Activated effector memory CD4-positive, alpha-beta T cell treated with anti-CD3 and anti-CD28 coated beads, Interleukin-2, amount 50 U/mL, for 16 hours (primary cell): ENCODE results near the gene TOB2.

Experiments
- DNase-seq: peaks from one replicate; pipeline ENCODE4 v3.0.0-alpha.2; 2020

The TOB2 gene, protein sequence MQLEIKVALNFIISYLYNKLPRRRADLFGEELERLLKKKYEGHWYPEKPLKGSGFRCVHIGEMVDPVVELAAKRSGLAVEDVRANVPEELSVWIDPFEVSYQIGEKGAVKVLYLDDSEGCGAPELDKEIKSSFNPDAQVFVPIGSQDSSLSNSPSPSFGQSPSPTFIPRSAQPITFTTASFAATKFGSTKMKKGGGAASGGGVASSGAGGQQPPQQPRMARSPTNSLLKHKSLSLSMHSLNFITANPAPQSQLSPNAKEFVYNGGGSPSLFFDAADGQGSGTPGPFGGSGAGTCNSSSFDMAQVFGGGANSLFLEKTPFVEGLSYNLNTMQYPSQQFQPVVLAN

DNA sequence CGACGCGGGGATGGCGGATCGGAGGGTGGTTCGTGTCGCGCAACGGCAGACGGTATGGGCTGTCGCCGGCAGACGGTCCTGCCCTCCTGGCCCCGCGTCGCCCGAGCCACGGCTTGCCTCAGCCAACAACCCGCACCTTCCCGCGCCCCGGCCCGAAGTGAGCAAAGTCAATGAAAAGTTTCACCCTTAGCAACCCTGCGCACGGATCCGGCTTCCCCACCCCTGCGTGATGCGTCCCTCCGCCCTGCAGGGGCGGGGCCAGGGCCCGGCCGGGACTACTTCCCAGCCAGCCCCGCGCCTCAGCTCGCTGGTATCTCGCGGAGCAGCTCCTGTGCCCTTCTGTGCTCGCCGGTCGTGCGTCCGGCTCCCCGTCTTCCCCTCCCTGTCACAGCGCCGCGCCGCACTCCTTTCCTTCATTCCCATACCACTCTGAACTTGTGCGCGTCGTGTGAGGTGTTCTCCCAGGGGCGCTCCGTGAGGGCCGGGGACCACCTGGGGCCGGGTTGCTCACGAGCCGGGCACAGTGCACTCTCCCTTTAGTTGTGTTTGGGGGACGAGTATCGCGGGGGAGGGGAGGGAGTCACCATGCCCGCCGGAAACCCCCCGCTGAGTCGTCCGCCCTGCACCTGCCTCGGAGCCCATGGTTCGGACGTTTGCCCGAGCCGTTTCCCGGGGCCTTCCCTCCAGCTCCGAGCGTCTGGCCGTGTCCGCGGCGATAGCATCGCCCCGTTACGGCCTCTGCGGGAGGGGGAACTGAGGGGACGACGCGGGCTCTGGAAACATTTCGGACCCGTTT, at the start of gene TOB2:
Gene TOB2, minus strand, starts transcription at position 163 of the 796 bp plus-strand sequence. CDS start 9,456 bp downstream, outside the sequence.
- DNase-seq, result peak; percentile 98

GRCh38 chr22:41491374-41492100, 44.9 kb upstream of the TOB2 start:
- DNase-seq, result no peak

GRCh38 chr22:41488596-41489385, 42.2 kb upstream of the TOB2 start:
- no peak for DNase-seq

- no peak for DNase-seq
These were observed 41.5 kb upstream of the TOB2 start for GRCh38 chr22:41488076-41488475.

DNA sequence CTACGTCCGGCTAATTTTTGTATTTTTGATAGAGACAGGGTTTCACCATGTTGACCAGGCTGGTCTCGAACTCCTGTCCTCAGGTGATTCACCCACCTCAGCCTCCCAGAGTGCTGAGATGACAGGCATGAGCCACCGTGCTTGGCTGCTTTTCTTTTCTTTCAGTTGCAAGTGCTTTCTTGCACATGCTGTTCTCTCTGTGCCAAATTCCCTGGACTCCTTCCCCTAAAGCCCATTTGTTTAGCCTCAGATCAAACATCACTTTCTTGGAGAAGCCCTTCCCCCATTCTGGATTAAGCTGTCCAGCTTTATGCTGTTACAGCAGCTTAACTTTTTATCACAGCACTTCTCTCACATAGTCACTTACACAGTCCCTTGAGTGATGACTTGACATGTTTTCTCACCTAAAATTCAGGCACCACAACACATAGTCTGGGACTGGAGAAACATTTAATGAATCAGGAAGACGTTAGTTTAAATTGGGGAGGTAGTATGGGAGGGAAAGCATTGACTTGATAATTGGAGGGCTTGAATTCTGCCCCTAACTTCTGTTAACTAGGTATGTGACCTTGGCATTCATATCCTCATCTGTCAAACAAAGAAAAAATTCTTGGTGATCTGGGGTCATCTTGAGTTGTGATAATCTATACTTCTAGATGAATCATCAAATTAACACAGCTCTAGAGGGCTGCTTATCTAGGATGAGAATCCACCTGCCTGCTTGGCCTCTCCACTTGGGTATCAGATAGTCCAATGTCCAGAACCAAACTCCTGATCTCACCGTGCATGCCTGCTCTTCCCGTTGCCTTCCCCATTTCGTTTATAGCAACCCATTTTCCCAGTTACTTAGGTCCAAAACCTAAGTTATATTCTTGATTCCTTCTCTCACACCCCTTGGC, 40.7 kb upstream of the TOB2 start:
- no peak for DNase-seq

DNA sequence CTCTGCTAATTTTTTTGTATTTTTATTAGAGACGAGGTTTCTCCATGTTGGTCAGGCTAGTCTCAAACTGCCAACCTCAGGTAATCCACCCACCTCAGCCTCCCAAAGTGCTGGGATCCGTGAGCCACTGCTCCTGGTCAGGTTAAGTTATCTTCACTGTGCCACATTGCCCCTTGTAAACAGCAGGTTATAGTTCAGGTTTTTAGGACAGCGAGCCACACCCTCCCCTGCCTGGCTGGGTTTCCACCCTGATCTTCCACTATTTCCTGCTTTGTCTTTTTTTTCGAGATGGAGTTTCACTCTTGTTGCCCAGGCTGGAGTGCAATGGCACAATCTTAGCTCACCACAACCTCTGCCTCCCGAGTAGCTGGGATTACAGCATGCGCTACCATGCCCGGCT, 38.4 kb upstream of the TOB2 start:
- no peak for DNase-seq

DNA sequence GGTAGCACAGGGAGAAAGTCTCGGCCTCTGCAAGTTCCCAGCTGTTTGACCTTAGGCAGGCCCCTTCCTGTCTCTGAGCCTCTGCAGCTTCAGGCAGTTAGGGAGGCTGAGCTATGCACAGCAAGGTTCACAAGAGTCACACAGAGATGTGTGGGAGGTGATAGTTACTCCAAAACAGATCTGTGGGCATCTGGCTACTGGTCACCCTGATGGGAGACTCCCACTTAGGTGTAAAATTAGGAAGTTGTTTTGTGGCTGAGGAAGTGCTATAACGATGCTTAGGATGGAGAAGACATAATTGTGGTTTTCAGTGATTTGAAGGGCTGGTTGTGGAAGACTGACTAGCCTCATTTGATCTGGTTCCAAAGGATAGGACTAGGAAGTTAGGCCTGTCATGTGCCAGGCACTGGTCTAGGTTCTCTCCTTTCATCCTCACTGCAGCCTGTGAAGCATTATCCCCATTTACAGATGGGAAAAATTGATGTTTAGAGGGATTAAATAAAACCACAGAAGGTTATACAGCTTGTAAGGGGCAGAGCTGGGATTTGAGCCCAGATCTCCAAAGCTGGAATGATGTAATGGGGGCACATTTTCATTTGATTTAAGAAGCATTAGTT, 35.8 kb upstream of the TOB2 start:
- DNase-seq, result no peak

- DNase-seq, result no peak
These were observed 35.3 kb upstream of the TOB2 start for GRCh38 chr22:41481925-41482318.

- DNase-seq, result no peak
These were observed 34.7 kb upstream of the TOB2 start for GRCh38 chr22:41481131-41481830.

DNA sequence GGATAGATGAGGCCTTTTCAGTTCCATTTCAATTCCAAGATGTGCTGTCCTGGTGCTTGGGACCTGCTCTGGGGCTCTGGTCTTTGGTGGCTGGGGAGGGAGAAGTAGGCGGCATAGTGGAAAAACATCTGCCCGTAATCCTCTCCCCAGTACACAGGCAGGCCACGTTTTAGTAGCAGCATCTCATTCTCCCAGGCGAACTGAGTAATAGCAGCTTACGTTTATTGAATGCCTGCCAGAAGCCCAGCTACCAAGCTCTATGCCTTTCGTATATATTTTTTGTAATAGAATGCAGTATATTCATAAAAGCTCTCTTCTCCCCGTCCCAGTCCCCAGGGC, 33.8 kb upstream of the TOB2 start:
- DNase-seq, result no peak

DNA sequence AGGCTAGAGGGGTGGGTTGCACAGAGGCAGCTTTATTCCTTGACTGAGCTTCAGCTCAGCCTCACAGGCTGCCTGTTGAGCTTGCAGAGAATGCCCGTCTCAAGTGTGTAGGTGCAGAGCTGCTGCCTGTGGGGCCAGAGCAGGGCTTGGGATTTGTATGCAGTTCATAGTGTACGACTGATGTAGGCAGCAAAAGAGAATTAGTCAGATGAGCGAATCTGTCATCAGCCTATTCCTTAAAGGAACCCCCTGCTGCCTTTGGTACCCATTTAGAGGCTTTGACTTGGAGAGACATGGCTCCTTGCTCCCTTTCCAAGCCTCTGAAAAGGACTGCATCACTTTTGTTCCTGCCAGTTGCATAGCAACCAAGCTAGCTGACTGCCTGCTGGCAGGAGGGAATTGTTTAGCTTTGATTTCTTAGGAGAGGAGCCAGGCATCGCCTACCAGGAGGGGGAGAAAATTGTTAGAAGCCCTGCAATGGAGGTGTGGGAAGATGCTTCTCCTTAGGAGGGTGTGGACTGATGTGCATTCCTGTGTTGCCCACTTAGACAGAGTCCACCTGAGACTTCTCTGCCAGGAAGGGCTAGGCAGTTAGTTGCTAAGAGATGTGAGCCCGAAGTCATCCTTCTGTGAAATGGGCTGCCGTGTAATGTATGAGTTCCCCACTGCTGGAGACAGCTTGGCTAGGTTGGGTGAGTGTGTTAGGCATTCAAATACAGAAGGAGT, 33.2 kb upstream of the TOB2 start:
- no peak for DNase-seq

DNA sequence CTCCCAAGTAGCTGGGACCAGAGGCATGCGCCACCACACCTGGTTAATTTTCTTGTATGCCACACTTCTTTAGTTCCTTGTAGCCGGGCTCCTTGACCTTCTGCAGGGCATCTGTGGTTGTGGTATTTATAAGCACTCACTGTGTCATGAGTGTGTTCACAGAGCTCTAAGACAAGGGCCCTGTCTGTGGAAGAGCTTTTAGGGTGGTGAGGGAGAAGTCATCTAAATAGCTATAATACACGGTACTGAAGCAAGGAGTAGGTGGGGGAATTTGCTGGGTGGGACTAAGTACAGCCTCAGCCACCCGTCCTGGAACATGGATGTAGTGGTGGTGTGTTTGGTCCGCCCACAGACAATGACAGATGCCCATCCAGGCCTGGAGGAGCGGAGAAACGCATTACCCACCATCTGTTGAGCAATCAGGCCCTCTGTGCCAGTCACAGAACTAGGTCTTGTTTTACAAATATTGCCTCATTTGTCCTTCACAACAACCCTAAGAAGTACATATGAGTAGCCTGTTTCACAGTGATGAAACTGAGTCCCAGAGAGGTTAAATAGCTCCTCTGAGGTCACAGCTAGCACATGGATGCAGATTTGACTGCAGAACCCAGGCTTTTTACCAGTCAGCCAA, 32.4 kb upstream of the TOB2 start:
- DNase-seq, result no peak

DNA sequence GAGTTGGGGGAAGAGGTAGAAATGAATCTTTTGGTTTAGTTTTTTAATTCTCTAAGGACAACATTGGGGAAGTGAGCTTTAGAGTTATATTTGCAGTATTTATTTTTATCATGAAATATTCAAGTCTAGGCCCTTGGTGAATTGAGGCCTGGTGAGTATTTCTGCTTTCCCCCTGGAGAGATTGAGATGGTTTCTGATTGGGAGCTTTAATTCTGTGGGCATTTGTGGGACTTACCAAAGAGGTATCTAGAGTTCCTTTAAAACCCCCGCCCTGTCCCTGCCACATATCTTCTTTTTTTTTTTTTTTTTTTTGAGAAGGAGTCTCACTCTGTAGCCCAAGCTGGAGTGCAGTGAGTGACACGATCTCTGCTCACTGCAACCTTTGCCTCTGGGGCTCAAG, 31.9 kb upstream of the TOB2 start:
- DNase-seq, result no peak

GRCh38 chr22:41474872-41475451, 28.4 kb upstream of the TOB2 start:
- no peak for DNase-seq

GRCh38 chr22:41471568-41471967, 25.0 kb upstream of the TOB2 start:
- DNase-seq, result no peak

- no peak for DNase-seq
These were observed 24.3 kb upstream of the TOB2 start for GRCh38 chr22:41470886-41471285.

DNA sequence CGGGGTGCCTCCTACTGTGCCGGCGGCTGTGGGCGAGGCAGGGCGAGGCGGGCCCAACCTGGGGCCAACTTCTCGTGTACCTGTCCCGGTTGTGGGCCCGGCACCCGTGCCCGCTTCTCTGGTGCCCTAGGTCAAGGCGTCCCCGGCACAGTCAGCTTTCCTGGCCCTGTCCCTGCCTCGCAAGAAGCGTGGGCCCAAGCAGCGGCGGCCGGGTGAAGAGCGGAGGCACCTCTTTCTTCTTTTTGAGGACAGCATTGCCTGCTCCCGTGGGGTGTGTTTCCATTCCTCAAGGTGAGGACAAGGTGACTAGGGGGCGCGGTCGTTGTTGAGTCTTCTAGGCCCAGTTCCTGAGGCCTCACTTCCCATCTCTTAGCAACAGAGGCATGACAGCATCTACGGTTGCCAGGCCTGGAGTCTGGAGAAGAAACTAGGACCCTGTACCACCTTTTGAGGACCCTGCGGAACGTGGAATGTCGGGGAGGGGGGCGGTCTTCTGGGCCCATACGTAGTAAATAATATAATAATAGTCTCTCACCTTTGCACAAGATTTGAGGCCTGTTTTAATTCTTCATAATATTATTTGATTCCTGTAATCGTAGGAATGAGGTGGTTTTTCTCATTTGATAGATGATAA, 22.7 kb upstream of the TOB2 start:
- no peak for DNase-seq

DNA sequence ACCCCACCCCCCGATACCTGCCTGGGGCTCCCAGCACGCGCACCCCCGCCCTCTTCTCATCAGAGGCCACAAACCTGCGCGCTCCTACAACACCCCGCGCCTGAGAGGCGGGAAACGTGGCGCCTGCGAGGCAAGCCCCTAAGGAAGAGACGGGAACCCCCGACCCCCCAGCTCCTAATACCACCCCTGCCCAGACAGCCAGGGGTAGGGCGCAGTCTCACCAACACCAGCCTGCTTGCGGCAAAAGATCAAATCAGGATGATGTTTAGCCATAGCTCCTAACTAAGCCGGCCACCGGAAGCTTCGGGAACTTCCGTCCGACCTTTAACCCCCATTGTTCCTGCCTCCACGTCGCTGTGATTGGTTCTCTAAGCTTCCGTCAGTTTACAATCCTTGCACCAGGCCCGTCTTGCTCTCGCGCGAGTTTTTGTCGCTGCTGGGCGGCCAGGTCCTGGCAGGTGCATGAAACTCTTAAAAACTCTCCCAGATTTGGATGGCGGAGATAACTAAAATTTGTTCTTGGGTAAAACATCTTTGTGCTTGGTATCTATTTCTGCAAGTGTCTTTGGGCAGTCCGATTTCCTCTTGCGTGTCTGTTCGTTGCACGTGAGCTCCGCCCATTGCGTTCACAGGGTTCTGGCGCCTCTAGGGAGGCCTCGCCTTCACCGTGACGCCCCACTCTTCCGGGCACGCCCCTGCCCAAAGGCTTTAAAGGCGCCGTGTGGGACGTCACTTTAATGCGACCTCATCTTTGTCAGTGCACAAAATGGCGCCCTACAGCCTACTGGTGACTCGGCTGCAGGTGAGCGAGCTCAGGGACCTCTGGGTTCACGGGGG, 22.0 kb upstream of the TOB2 start, which contains the start of the genes ACO2 and PHF5A:
Gene ACO2, plus strand, starts transcription at position 737 of the 837 bp plus-strand sequence. Its CDS starts 30 bp downstream, at position 767.
Gene PHF5A, minus strand, starts transcription at position 312 of the 837 bp plus-strand sequence. Its CDS starts 39 bp downstream, at position 273.
- peak; percentile 100 for DNase-seq
